ENCODE data around the gene RPL5.

- TF ChIP-seq CTCF (IDR thresholded peaks at IDR 0.05; ENCODE audit: low read length) (no peak), EZH2phosphoT487 (IDR thresholded peaks at IDR 0.05; ENCODE audit: low read length) (no peak), EZH2 (optimal IDR thresholded peaks at IDR 0.05; ENCODE audit: low read depth, low read length) (no peak)
These were observed 27.7 kb downstream of the RPL5 start for GRCh38 chr1:92859400-92860039.
